GM23338 (cell line): Measurements from ENCODE around the gene CRYBG1.

Source experiments
- CTCF ChIP-seq, 2 experiments: fragments of 200-600 bp in 1 of 2; sonication (generic) in 1 of 2; conservative IDR thresholded peaks; 2 replicates each; pipeline versions ENCODE4 v1.5.1 to v1.6.1; 2016 to 2017; ENCODE audit warnings: antibody characterized with exemption in 2 of 2, low read depth in 2 of 2, mild to moderate bottlenecking in 2 of 2, moderate library complexity in 1 of 2
- EZH2 ChIP-seq: fragments of 200-600 bp; sonication (generic); IDR thresholded peaks from one replicate; pipeline ENCODE4 v1.8.0; 2017; ENCODE audit warnings: antibody characterized with exemption, mild to moderate bottlenecking, low read depth; ENCODE audit not compliant: unreplicated experiment
- EZH2phosphoT487 ChIP-seq: fragments of 200-600 bp; sonication (generic); IDR thresholded peaks from one replicate; pipeline ENCODE4 v1.8.1; 2018; ENCODE audit warnings: antibody characterized with exemption; ENCODE audit not compliant: unreplicated experiment

- no peak for TF ChIP-seq CTCF (conservative IDR thresholded peaks at IDR 0.05; ENCODE audit: low read depth in 2 of 2)
- TF ChIP-seq EZH2phosphoT487 = no peak
- no peak for TF ChIP-seq EZH2
Measured at GRCh38 chr6:106470316-106470715, 109.8 kb downstream of the CRYBG1 start.
